ENCODE data around the gene IL27RA.

IL27RA gene

GRCh38 chr19:14089662-14090508 lies 58.3 kb downstream of the IL27RA start:
- DNase-seq: peak; percentile 55 to 62

- DNase-seq: peak; percentile 82 to 86
Observed at GRCh38 chr19:14090509-14091080, 59.0 kb downstream of the IL27RA start, which contains the start of gene SAMD1. Gene SAMD1 (minus strand): TSS chr19:14090751.

DNA sequence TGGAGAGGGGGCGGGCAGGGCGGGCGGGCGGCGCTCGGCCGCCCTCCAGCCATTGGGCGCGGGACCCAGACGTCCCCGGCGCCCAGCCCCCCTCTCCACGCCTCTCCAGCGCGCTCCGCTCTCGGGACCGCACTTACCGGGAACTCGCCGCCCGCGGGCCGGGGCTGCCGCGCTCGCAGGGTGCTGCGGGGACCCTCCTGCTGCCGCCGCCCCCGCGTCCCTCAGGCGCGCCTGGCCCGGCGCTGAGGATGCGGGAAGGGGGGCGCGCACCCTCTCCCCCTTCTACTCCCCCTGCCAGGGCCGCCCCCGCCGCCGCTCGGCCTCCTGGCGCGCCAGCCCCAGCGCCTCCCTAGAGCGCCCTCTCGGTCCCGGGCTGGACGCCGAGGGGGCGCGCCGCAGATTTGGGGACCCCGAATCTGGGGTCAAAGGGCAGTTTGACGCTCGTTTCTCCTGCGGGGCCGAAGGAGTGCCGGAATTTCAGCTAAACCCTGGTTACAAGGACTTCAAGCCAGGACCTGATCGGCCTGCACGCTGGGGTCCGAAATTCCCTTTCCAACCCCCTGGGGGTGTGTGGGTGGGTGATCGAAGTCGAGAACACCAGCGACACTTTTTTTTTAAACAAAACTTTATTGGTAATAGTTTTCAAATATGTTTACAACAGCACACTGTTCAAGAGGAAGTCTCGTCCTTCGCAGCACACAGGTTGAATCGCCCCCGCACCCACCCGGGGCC lies 59.7 kb downstream of the IL27RA start:
- peak; percentile 74 to 82 for DNase-seq

GRCh38 chr19:14091813-14092462 lies 60.4 kb downstream of the IL27RA start:
- peak in 1 of 2 donors; percentile 54 for DNase-seq

DNA sequence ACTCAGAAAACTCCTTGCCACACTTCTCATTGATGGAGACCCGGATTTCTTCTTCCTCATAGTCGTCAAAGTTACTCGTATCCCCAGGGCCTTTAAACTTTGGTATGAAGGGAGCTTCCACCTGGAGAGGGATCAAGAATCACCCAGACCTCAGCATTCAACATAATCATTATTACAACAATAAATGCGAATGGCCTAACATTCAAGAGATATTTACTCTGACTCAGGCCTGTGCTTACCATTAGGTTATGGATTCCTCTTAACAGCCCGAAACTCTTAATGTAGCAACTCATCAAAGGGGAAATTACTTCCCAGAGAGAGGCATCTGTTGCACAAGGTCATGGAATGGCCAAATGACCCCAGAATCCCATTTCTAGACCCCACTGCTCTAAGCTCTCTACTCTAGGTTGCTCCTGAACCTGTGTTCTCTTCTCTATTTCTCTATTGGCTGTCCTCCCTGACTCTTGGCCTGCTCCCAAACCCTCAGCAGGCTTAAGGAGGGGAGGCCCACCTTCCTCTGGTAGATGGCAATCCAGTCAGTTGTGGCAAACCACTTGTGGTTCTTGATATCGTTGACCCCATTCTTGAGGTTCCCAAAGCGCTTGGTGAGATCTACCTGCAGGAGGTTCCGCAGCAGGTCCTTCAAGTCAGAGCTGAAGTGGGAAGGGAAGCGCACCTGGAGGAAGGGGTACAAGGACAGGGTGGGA lies 61.7 kb downstream of the IL27RA start:
- DNase-seq: no peak

- DNase-seq: no peak
Observed at GRCh38 chr19:14094854-14095253, 63.3 kb downstream of the IL27RA start.

GRCh38 chr19:14096272-14096992 lies 64.9 kb downstream of the IL27RA start:
- no peak for DNase-seq

DNA sequence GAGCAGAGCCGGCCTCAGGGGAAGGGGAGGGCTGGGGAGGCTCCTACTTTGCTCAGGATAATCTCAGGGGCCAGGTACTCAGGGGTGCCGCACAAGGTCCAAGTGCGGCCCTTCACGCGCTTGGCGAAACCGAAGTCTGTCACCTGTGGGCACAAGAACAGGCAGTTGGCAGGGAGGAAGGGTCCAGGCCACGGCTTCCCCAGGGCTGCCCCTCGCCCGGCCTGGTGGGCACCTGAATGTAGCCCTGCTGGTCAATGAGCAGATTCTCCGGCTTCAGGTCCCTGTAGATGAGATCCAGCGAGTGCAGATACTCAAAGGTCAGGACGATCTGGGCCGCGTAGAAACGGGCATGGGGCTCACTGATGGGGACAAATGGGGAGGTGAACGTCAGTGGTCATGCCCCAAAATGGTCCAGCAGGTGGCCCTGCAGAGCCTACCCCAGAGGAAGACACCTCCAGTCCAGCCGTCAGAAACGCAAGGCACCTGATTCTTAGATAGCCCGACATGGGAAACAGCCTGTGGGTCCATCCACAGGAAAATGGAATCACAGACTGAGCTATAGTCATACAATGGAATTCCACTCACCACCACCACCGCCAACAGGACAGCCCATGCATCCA lies 66.1 kb downstream of the IL27RA start:
- DNase-seq: no peak

DNA sequence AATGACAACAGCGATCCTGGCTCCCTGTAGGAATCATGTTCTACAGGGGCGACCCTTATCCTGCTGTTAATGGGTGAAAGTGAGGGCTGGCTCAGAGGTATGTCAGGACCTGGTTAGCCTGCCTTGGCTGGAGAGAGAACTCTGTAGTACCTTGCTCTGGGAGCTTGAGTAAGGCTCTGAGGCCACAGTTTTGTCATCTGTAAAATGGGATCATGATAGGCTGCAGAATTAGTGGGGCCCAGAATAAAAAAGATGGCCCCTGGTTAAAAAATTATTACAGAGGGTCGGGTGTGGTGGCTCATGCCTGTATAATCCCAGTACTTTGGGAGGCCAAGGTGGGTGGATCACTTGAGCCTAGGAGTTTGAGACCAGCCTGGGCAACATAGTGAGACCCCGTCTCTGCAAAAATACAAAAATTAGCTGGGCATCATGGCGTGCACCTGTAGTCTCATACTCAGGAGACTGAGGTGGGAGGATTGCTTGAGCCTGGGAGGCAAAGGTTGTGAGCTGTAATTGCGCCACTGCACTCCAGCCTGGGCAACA lies 69.5 kb downstream of the IL27RA start:
- DNase-seq: no peak

- no peak for DNase-seq
Observed at GRCh38 chr19:14102102-14102696, 70.6 kb downstream of the IL27RA start.

GRCh38 chr19:14102756-14103155 lies 71.2 kb downstream of the IL27RA start:
- DNase-seq: no peak
